HG02588 (cell line): ENCODE results near the gene DPP8.
"Not testable (repeated sequence)": the region's sequence is repeated elsewhere in the genome, so short reads cannot be mapped to it uniquely, and the experiment has no call there.

Source experiments
- ATAC-seq: cut with Tn5 transposase; IDR thresholded peaks from one replicate; pipeline ENCODE4 v1.9.1; 2021; ENCODE audit warnings: mild to moderate bottlenecking, moderate library complexity; ENCODE audit not compliant: unreplicated experiment

Gene DPP8

GRCh38 chr15:65406424-65407000, 111.0 kb downstream of the DPP8 start:
- no peak for ATAC-seq

DNA sequence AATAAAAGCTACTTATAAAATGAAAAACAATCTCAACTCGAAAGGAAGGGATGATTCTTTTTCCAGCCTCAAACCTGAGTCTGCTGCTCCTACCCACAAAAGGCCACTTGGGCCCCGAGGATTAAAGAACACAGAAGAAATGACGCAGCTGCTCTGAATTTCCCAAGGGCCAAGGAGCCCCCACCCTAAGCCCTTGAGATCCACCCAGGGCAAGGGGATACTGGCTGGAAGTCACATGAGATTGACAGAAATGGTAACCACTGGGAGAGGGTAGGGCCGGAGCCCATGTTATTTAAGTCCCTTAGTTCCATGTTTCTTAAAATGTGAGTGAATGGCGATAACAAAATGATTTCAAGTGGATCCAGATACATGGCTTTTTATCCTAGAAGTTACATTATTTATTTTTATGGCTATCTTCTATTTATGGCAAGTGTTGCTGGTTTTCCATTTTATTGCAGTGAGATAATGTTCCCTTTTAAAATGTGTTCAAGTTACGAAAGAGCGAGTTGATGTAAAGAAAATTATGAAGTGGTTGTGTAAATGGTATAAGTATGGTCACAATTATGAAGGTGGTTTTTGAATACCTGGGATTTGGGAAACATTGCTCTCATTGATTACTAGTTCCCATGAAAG, 111.6 kb downstream of the DPP8 start:
- ATAC-seq = no peak

GRCh38 chr15:65404186-65404872, 113.2 kb downstream of the DPP8 start:
- ATAC-seq = no peak

GRCh38 chr15:65402961-65403360, 114.5 kb downstream of the DPP8 start:
- no peak for ATAC-seq

GRCh38 chr15:65401611-65402240, 115.8 kb downstream of the DPP8 start:
- ATAC-seq = no peak

DNA sequence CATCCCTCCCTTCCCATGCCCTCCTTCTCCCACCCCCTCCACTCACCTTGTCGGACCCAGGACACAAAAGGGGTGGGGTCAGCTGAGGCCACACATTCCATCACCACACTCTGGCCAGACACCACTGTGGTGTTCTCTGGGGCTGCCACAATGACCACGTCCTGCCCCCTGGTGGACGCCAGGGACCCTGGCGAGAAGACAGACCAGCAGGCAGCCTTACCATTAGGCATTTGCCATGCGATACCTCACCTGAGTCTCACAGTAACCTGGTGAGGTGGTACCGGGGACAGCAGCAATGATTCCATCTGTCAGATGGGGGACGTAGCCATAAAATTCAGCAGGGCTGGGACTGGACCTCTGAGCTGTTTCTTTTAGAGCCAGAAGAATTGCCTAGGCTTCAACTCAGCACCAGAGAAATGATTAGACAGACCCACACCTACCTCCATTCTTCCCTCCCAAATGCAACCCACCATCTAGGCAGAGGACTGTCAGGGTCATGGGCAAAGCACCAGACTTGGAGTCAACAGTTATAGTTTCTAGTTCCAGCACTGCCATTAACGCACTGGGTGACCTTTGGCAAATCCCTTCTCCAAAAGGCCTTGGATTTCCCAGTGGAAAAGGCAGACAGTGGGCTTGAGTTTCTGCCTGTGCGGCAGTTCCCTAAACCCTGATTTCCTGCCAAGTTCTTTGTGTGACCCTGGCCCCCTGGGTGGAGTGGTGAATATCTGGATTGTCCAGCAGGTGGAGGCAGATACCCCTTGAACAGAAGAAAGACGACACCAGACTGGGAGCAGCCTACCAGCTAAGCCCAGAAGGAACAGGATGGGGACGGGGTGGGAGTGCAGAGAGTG, 116.5 kb downstream of the DPP8 start:
- no peak for ATAC-seq

- no peak for ATAC-seq
These were observed 117.5 kb downstream of the DPP8 start for GRCh38 chr15:65399997-65400396.

- ATAC-seq = no peak
These were observed 118.3 kb downstream of the DPP8 start for GRCh38 chr15:65399001-65399706.

GRCh38 chr15:65398486-65398885, 119.0 kb downstream of the DPP8 start:
- ATAC-seq = not testable (repeated sequence)

GRCh38 chr15:65396965-65397317, 120.5 kb downstream of the DPP8 start:
- ATAC-seq = no peak

- ATAC-seq = no peak
These were observed 121.1 kb downstream of the DPP8 start for GRCh38 chr15:65396283-65396964.

DNA sequence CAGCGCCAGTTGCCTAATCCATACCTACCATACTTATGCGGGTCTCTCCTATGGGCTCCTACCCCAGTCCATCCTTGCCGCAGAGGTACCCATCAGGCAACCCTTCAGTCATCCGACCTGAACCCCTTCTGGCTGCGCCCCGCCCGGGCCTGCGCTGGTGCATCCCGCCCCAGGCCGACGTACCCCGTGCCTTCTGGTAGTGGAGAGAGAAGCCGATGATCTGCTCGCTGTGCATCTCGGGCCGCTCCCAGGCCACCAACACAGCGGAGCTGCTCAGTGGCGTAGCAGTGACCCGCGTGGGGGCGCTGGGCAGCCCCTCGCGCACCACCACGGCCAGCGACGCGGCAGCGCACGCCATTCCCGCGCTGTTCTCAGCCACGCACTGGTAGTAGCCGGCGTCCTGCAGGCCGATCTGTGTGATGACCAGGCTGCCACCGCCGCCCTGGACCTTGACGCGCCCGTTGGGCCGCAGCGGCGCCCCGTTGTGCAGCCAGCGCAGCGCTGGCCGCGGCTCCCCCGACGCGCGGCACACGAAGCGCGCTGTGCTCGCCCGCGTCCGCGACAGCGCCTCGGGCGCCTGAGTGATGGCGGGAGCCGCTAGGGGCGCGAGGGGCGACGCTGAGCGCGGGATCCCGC, 121.8 kb downstream of the DPP8 start:
- no peak for ATAC-seq

GRCh38 chr15:65394936-65395335, 122.6 kb downstream of the DPP8 start:
- no peak for ATAC-seq

- ATAC-seq = no peak
These were observed 123.2 kb downstream of the DPP8 start for GRCh38 chr15:65394280-65394789.

DNA sequence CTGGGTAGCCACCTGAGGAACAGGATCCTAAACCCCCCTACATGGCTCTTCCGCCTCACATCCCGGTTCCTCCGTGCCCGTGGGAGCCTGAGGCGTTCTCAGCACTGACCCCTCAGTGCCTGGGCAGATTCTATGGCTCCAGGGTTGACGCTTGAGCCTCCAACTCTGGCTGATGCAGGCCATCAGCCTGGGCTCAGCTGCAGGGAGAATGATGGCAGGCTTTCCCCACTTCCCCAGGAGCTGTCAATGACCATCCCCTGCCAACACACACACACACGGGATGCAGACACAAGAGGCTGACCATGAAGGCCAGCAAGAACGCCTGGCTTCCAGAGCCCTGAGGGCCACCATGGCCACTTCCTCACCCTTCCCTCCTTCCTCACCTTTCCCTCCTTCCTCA, 123.9 kb downstream of the DPP8 start:
- ATAC-seq = no peak

- no peak for ATAC-seq
These were observed 124.4 kb downstream of the DPP8 start for GRCh38 chr15:65393091-65393490.
